Measurements from ENCODE around the gene ZNF609. TPM values are rescaled to one million over a fixed set of nuclear protein-coding genes. Genes with fewer than 3 reads are reported as not detected.

The ZNF609 gene
- total and polyA plus RNA-seq, 4 donors, result 5.4 to 46.7 (median 23.6) TPM

- H3K4me1 ChIP-seq (ENCODE audit: control insufficient read depth in 1 of 2, insufficient read depth in 2 of 2, low read length in 2 of 2), result no peaks in the 10 kb centered on the region
- intact Hi-C loops (cut with DNase I), result no loop called here
- no peak overlapping the region for H3K4me3 ChIP-seq (ENCODE audit: low read length in 2 of 2)
- no peaks in the 10 kb centered on the region for H3K36me3 ChIP-seq (ENCODE audit: control insufficient read depth in 1 of 2, insufficient read depth in 2 of 2, low read length in 1 of 2)
- ATAC-seq (ENCODE audit: low FRiP score) (no peak), DNase-seq (no peak)
- H3K27ac ChIP-seq (ENCODE audit: low read depth in 1 of 2, low read length in 2 of 2), result no peak overlapping the region
- H3K27me3 ChIP-seq (ENCODE audit: control insufficient read depth in 1 of 2, insufficient read depth in 2 of 2, low read length in 1 of 2), result no peaks in the 10 kb centered on the region
- 93 to 100% methylated on average over 1 of the region's 1 CpG for WGBS, 2 donors
- no peaks in the 10 kb centered on the region for H3K9me3 ChIP-seq (ENCODE audit: control insufficient read depth, low read length)
Measured at GRCh38 chr15:64665179-64665578, 204.8 kb downstream of the ZNF609 start.

GRCh38 chr15:64667736-64668161 is 207.4 kb downstream of the ZNF609 start:
- H3K4me1 ChIP-seq (ENCODE audit: control insufficient read depth in 1 of 2, insufficient read depth in 2 of 2, low read length in 2 of 2), result no peaks in the 10 kb centered on the region
- no peak for ATAC-seq (ENCODE audit: low FRiP score)
- H3K27ac ChIP-seq (ENCODE audit: low read depth in 1 of 2, low read length in 2 of 2), result no peak overlapping the region
- H3K4me3 ChIP-seq (ENCODE audit: low read length in 2 of 2), result no peak overlapping the region
- no peaks in the 10 kb centered on the region for H3K27me3 ChIP-seq (ENCODE audit: control insufficient read depth in 1 of 2, insufficient read depth in 2 of 2, low read length in 1 of 2)
- H3K36me3 ChIP-seq (ENCODE audit: control insufficient read depth in 1 of 2, insufficient read depth in 2 of 2, low read length in 1 of 2), result no peaks in the 10 kb centered on the region
- DNase-seq, result no peak
- intact Hi-C loops (cut with DNase I), result no loop called here
- no peaks in the 10 kb centered on the region for H3K9me3 ChIP-seq (ENCODE audit: control insufficient read depth, low read length)
- WGBS, 2 donors, result 4 to 7% methylated on average over 1 of the region's 1 CpG

GRCh38 chr15:64673866-64674265 is 213.5 kb downstream of the ZNF609 start:
- Histone ChIP-seq H3K36me3 (ENCODE audit: control insufficient read depth in 1 of 2, insufficient read depth in 2 of 2, low read length in 1 of 2) (peaks cover 0 to 2% of the 10 kb centered on the region in 2 donors), H3K27me3 (ENCODE audit: control insufficient read depth in 1 of 2, insufficient read depth in 2 of 2, low read length in 1 of 2) (no peaks in the 10 kb centered on the region), H3K4me1 (ENCODE audit: control insufficient read depth in 1 of 2, insufficient read depth in 2 of 2, low read length in 2 of 2) (no peaks in the 10 kb centered on the region), H3K27ac (ENCODE audit: low read depth in 1 of 2, low read length in 2 of 2) (no peak overlapping the region), H3K9me3 (ENCODE audit: control insufficient read depth, low read length) (no peaks in the 10 kb centered on the region), H3K4me3 (ENCODE audit: low read length in 2 of 2) (no peak overlapping the region)
- intact Hi-C loops (cut with DNase I), result no loop called here
- DNase-seq (no peak), ATAC-seq (ENCODE audit: low FRiP score) (no peak)
- 84 to 87% methylated on average over 12 of the region's 12 CpGs for WGBS, 2 donors

GRCh38 chr15:64678126-64678819 is 217.9 kb downstream of the ZNF609 start:
- Histone ChIP-seq H3K9me3 (ENCODE audit: control insufficient read depth, low read length) (no peaks in the 10 kb centered on the region), H3K27me3 (ENCODE audit: control insufficient read depth in 1 of 2, insufficient read depth in 2 of 2, low read length in 1 of 2) (no peaks in the 10 kb centered on the region), H3K4me3 (ENCODE audit: low read length in 2 of 2) (no peak overlapping the region), H3K27ac (ENCODE audit: low read depth in 1 of 2, low read length in 2 of 2) (no peak overlapping the region), H3K36me3 (ENCODE audit: control insufficient read depth in 1 of 2, insufficient read depth in 2 of 2, low read length in 1 of 2) (peaks cover 0 to 2% of the 10 kb centered on the region in 2 donors), H3K4me1 (ENCODE audit: control insufficient read depth in 1 of 2, insufficient read depth in 2 of 2, low read length in 2 of 2) (no peaks in the 10 kb centered on the region)
- 84 to 87% methylated on average over 14 of the region's 14 CpGs for WGBS, 2 donors
- no peak for ATAC-seq (ENCODE audit: low FRiP score)
- no peak for DNase-seq
- intact Hi-C loops (cut with DNase I), result loop anchor here in 1 of 2 donors (5.0 kb wide), 1 partner anchor 261 kb away; no protein-coding TSS in a partner anchor

GRCh38 chr15:64680097-64680496 is 219.7 kb downstream of the ZNF609 start:
- no peak for DNase-seq
- Histone ChIP-seq H3K27me3 (ENCODE audit: control insufficient read depth in 1 of 2, insufficient read depth in 2 of 2, low read length in 1 of 2) (no peaks in the 10 kb centered on the region), H3K4me3 (ENCODE audit: low read length in 2 of 2) (no peak overlapping the region), H3K27ac (ENCODE audit: low read depth in 1 of 2, low read length in 2 of 2) (no peak overlapping the region), H3K9me3 (ENCODE audit: control insufficient read depth, low read length) (no peaks in the 10 kb centered on the region), H3K4me1 (ENCODE audit: control insufficient read depth in 1 of 2, insufficient read depth in 2 of 2, low read length in 2 of 2) (no peaks in the 10 kb centered on the region), H3K36me3 (ENCODE audit: control insufficient read depth in 1 of 2, insufficient read depth in 2 of 2, low read length in 1 of 2) (peaks cover 0 to 2% of the 10 kb centered on the region in 2 donors)
- 35 to 42% methylated on average over 2 of the region's 2 CpGs for WGBS, 2 donors
- intact Hi-C loops (cut with DNase I), result loop anchor here in 1 of 2 donors (5.0 kb wide), 1 partner anchor 253 kb away; no protein-coding TSS in a partner anchor
- no peak for ATAC-seq (ENCODE audit: low FRiP score)

GRCh38 chr15:64681424-64682024 is 221.1 kb downstream of the ZNF609 start:
- 44% methylated on average over 9 of the region's 9 CpGs for WGBS, 2 donors
- intact Hi-C loops (cut with DNase I), result loop anchor here in 1 of 2 donors (5.0 kb wide), 1 partner anchor 254 kb away; no protein-coding TSS in a partner anchor
- peak; percentile 56 for ATAC-seq (ENCODE audit: low FRiP score)
- Histone ChIP-seq H3K27me3 (ENCODE audit: control insufficient read depth in 1 of 2, insufficient read depth in 2 of 2, low read length in 1 of 2) (no peaks in the 10 kb centered on the region), H3K27ac (ENCODE audit: low read depth in 1 of 2, low read length in 2 of 2) (no peak overlapping the region), H3K9me3 (ENCODE audit: control insufficient read depth, low read length) (no peaks in the 10 kb centered on the region), H3K4me3 (ENCODE audit: low read length in 2 of 2) (no peak overlapping the region), H3K36me3 (ENCODE audit: control insufficient read depth in 1 of 2, insufficient read depth in 2 of 2, low read length in 1 of 2) (peaks cover 0 to 2% of the 10 kb centered on the region in 2 donors), H3K4me1 (ENCODE audit: control insufficient read depth in 1 of 2, insufficient read depth in 2 of 2, low read length in 2 of 2) (no peaks in the 10 kb centered on the region)
- no peak for DNase-seq

GRCh38 chr15:64682255-64682654 is 221.9 kb downstream of the ZNF609 start:
- no peak for DNase-seq
- no peak overlapping the region for H3K27ac ChIP-seq (ENCODE audit: low read depth in 1 of 2, low read length in 2 of 2)
- H3K9me3 ChIP-seq (ENCODE audit: control insufficient read depth, low read length), result no peaks in the 10 kb centered on the region
- H3K36me3 ChIP-seq (ENCODE audit: control insufficient read depth in 1 of 2, insufficient read depth in 2 of 2, low read length in 1 of 2), result peaks cover 0 to 2% of the 10 kb centered on the region in 2 donors
- no peaks in the 10 kb centered on the region for H3K27me3 ChIP-seq (ENCODE audit: control insufficient read depth in 1 of 2, insufficient read depth in 2 of 2, low read length in 1 of 2)
- WGBS, 2 donors, result 60 to 66% methylated on average over 3 of the region's 3 CpGs
- intact Hi-C loops (cut with DNase I), result loop anchor here in 1 of 2 donors (5.0 kb wide), 1 partner anchor 255 kb away; no protein-coding TSS in a partner anchor
- no peak overlapping the region for H3K4me3 ChIP-seq (ENCODE audit: low read length in 2 of 2)
- H3K4me1 ChIP-seq (ENCODE audit: control insufficient read depth in 1 of 2, insufficient read depth in 2 of 2, low read length in 2 of 2), result no peaks in the 10 kb centered on the region
- no peak for ATAC-seq (ENCODE audit: low FRiP score)

GRCh38 chr15:64683378-64683777 is 223.0 kb downstream of the ZNF609 start:
- DNase-seq, result no peak
- Histone ChIP-seq H3K4me3 (ENCODE audit: low read length in 2 of 2) (no peak overlapping the region), H3K27me3 (ENCODE audit: control insufficient read depth in 1 of 2, insufficient read depth in 2 of 2, low read length in 1 of 2) (no peaks in the 10 kb centered on the region), H3K36me3 (ENCODE audit: control insufficient read depth in 1 of 2, insufficient read depth in 2 of 2, low read length in 1 of 2) (peaks cover 0 to 3% of the 10 kb centered on the region in 2 donors), H3K9me3 (ENCODE audit: control insufficient read depth, low read length) (no peaks in the 10 kb centered on the region), H3K4me1 (ENCODE audit: control insufficient read depth in 1 of 2, insufficient read depth in 2 of 2, low read length in 2 of 2) (no peaks in the 10 kb centered on the region), H3K27ac (ENCODE audit: low read depth in 1 of 2, low read length in 2 of 2) (no peak overlapping the region)
- intact Hi-C loops (cut with DNase I), result loop anchor here in 1 of 2 donors (5.0 kb wide), 1 partner anchor 256 kb away; no protein-coding TSS in a partner anchor
- WGBS, 2 donors, result 32 to 36% methylated on average over 3 of the region's 3 CpGs
- ATAC-seq (ENCODE audit: low FRiP score), result no peak
